GM12801 (cell line): ENCODE data around the gene HAUS1.

ENCODE experiments used
- CTCF ChIP-seq: IDR thresholded peaks from one replicate; pipeline ENCODE4 v1.5.1; 2011; ENCODE audit warnings: control low read depth; ENCODE audit not compliant: insufficient read length; ENCODE audit errors: extremely low read depth

The HAUS1 gene

GRCh38 chr18:46163941-46164499 is 59.8 kb downstream of the HAUS1 start:
- TF ChIP-seq CTCF: no peak

- no peak for TF ChIP-seq CTCF
Measured at GRCh38 chr18:46164920-46165319, 60.7 kb downstream of the HAUS1 start.

- TF ChIP-seq CTCF: no peak
Measured at GRCh38 chr18:46166261-46166970, 62.2 kb downstream of the HAUS1 start.

- TF ChIP-seq CTCF: no peak
Measured at GRCh38 chr18:46167971-46168370, 63.8 kb downstream of the HAUS1 start.

- TF ChIP-seq CTCF: no peak
Measured at GRCh38 chr18:46169464-46169941, 65.3 kb downstream of the HAUS1 start.

GRCh38 chr18:46171331-46171730 is 67.1 kb downstream of the HAUS1 start:
- TF ChIP-seq CTCF: no peak

GRCh38 chr18:46173393-46174341 is 69.5 kb downstream of the HAUS1 start:
- no peak for TF ChIP-seq CTCF
